ENCODE data around the gene TNIK. TPM values are rescaled to one million over a fixed set of nuclear protein-coding genes. Genes with fewer than 3 reads are reported as not detected.

The TNIK gene
- total and polyA plus RNA-seq, 10 of the 15 experiments (the other 5 are each of a cell fraction or from before 2014, with no cell fraction given) = 13.9 to 74.3 (median 48.2) TPM

DNA sequence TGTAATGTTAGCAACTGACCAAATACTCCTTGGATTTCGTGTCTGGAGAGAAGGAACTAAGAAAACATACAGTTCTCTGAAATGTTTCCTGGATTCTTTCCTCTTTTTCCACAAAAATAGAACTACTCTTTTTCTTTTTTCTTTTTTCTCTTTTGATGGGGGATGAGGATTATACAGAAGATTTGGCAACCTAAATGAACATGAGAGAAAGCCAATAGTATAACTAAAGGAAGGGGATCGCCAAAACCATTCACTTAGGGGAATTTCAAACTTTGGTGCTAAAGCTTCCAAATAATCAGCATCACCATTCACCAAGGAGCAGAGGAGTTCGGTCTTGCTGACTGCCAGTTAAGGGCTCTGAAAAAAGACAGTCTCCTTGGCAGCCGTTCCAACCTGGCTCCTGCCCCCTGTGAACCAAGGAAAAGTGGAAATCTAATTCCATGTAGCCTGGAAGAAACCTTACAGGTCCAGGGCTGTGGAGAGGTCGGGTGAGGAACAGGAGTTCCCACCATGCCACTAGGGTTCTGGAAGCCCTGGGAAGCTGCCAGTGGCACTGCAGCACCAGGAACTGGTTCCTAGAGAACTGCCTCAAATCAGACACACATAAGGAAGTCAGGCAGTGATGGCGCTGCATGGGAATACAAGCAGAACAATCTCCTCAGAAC is 176.9 kb downstream of the TNIK start:
- ChIA-PET CTCF (interaction anchor here (0.6 to 4.1 kb wide), 8 partner anchors 15 to 282 kb away, joined by 3 to 25 read pairs (median 4); no protein-coding TSS in a partner anchor), RAD21 (ENCODE audit: unreplicated experiment) (interaction anchor here (0.8 to 10.2 kb wide), 17 partner anchors 8 to 178 kb away, joined by 3 to 97 read pairs (median 5); no protein-coding TSS in a partner anchor), SMC1A (ENCODE audit: uncharacterized antibody, unreplicated experiment) (interaction anchor here (1.0 to 28.2 kb wide), 12 partner anchors 11 to 178 kb away, joined by 3 to 657 read pairs (median 10); partner anchors contain the start of gene TNIK), POLR2A (interaction anchor here (1.0 to 6.9 kb wide), 7 partner anchors 11 to 64 kb away, joined by 3 to 37 read pairs (median 17); no protein-coding TSS in a partner anchor)
- 13% methylated on average over 6 of the region's 6 CpGs for WGBS (ENCODE audit: insufficient coverage, insufficient replicate concordance, low lambda C conversion rate, missing lambda C conversion rate)
- no TSS peak for BruUV-seq (replicated peaks)
- peak overlapping the region; percentile 71 for H3K4me2 ChIP-seq (ENCODE audit: control insufficient read depth, insufficient read depth)
- no peaks in the 10 kb centered on the region for H3K27me3 ChIP-seq (replicated peaks in 1 of 2; ENCODE audit: control insufficient read depth in 2 of 2, insufficient read depth in 2 of 2, low read length in 1 of 2)
- peak overlapping the region; percentile 37; the same call in 1 of the 2 replicates for H2AFZ ChIP-seq (ENCODE audit: control insufficient read depth, low read depth, low read length)
- H3K4me3 ChIP-seq = peak overlapping the region; percentile 36; the same call in 1 of the 2 replicates
- peak overlapping the region; percentile 96 for H3K27ac ChIP-seq (ENCODE audit: control insufficient read depth, insufficient read depth)
- peak overlapping the region; percentile 77 for H3K9ac ChIP-seq (ENCODE audit: control insufficient read depth, insufficient read depth, low read length)
- in situ Hi-C loops (cut with MboI) (no loop called here), intact Hi-C loops (cut with micrococcal nuclease; ENCODE audit: unreplicated experiment) (loop anchor here (5.0 to 10.0 kb wide), 2 partner anchors 36 to 281 kb away; no protein-coding TSS in a partner anchor)
- no peak for FAIRE-seq
- H3K36me3 ChIP-seq (ENCODE audit: control insufficient read depth in 2 of 2, insufficient read depth in 2 of 2, low read length in 1 of 2) = no peaks in the 10 kb centered on the region
- peak; percentile 1 for ATAC-seq
- no peak for DNase-seq (ENCODE audit: low read depth, low spot score)
- no peaks in the 10 kb centered on the region for H4K20me1 ChIP-seq (ENCODE audit: control insufficient read depth, insufficient read depth)
- H3K9me3 ChIP-seq (replicated peaks; ENCODE audit: control insufficient read depth, insufficient read depth, low read length) = peaks cover 1% of the 10 kb centered on the region; the same call in 2 of the 3 replicates
- H3K79me2 ChIP-seq (ENCODE audit: control insufficient read depth, insufficient read depth, low read length) = peaks cover 86% of the 10 kb centered on the region
- peaks cover 64% of the 10 kb centered on the region for H3K4me1 ChIP-seq (ENCODE audit: control insufficient read depth, insufficient read depth, low read length)
- no peak for TF ChIP-seq POU2F2 (IDR thresholded peaks at IDR 0.05; ENCODE audit: borderline replicate concordance, low read depth, low read length)
- no peak for TF ChIP-seq HDAC6 (IDR thresholded peaks at IDR 0.05; ENCODE audit: unreplicated experiment)
- TF ChIP-seq USF1 (IDR thresholded peaks at IDR 0.05; ENCODE audit: borderline replicate concordance, extremely low read length, insufficient read depth, low read depth, low read length) = no peak
- no peak for TF ChIP-seq TCF3 (IDR thresholded peaks at IDR 0.05; ENCODE audit: borderline replicate concordance, insufficient read depth, low read depth, low read length)
- TF ChIP-seq SMC3 (IDR thresholded peaks at IDR 0.05; ENCODE audit: borderline replicate concordance, low read length) = no peak
- no peak for TF ChIP-seq EZH2 (IDR thresholded peaks at IDR 0.05; ENCODE audit: borderline replicate concordance, control insufficient read depth, low read depth, low read length)
- no peak for TF ChIP-seq POLR2A (IDR thresholded peaks at IDR 0.05; ENCODE audit: low read depth, low read length)
- TF ChIP-seq DPF2 (IDR thresholded peaks at IDR 0.05) = 0 out of 2 replicates have a peak, but pooled peaks have one; percentile 22
- TF ChIP-seq RB1 (IDR thresholded peaks at IDR 0.05; ENCODE audit: borderline replicate concordance) = no peak
- TF ChIP-seq, protein P1, sequence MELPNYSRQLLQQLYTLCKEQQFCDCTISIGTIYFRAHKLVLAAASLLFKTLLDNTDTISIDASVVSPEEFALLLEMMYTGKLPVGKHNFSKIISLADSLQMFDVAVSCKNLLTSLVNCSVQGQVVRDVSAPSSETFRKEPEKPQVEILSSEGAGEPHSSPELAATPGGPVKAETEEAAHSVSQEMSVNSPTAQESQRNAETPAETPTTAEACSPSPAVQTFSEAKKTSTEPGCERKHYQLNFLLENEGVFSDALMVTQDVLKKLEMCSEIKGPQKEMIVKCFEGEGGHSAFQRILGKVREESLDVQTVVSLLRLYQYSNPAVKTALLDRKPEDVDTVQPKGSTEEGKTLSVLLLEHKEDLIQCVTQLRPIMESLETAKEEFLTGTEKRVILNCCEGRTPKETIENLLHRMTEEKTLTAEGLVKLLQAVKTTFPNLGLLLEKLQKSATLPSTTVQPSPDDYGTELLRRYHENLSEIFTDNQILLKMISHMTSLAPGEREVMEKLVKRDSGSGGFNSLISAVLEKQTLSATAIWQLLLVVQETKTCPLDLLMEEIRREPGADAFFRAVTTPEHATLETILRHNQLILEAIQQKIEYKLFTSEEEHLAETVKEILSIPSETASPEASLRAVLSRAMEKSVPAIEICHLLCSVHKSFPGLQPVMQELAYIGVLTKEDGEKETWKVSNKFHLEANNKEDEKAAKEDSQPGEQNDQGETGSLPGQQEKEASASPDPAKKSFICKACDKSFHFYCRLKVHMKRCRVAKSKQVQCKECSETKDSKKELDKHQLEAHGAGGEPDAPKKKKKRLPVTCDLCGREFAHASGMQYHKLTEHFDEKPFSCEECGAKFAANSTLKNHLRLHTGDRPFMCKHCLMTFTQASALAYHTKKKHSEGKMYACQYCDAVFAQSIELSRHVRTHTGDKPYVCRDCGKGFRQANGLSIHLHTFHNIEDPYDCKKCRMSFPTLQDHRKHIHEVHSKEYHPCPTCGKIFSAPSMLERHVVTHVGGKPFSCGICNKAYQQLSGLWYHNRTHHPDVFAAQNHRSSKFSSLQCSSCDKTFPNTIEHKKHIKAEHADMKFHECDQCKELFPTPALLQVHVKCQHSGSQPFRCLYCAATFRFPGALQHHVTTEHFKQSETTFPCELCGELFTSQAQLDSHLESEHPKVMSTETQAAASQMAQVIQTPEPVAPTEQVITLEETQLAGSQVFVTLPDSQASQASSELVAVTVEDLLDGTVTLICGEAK (IDR thresholded peaks at IDR 0.05; ENCODE audit: borderline replicate concordance) = no peak
- no peak for TF ChIP-seq ZNF622 (IDR thresholded peaks at IDR 0.05)
- TF ChIP-seq, protein P2, sequence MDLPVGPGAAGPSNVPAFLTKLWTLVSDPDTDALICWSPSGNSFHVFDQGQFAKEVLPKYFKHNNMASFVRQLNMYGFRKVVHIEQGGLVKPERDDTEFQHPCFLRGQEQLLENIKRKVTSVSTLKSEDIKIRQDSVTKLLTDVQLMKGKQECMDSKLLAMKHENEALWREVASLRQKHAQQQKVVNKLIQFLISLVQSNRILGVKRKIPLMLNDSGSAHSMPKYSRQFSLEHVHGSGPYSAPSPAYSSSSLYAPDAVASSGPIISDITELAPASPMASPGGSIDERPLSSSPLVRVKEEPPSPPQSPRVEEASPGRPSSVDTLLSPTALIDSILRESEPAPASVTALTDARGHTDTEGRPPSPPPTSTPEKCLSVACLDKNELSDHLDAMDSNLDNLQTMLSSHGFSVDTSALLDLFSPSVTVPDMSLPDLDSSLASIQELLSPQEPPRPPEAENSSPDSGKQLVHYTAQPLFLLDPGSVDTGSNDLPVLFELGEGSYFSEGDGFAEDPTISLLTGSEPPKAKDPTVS (IDR thresholded peaks at IDR 0.05; ENCODE audit: low read depth, low read length) = no peak
- no peak for TF ChIP-seq CBX3 (IDR thresholded peaks at IDR 0.05; ENCODE audit: borderline replicate concordance, low read depth)
- no peak for TF ChIP-seq ETV6 (conservative IDR thresholded peaks at IDR 0.05 in 1 of 2, IDR thresholded peaks at IDR 0.05 in 1 of 2; ENCODE audit: borderline replicate concordance in 1 of 2, low read depth in 1 of 2)
- TF ChIP-seq, protein P3, sequence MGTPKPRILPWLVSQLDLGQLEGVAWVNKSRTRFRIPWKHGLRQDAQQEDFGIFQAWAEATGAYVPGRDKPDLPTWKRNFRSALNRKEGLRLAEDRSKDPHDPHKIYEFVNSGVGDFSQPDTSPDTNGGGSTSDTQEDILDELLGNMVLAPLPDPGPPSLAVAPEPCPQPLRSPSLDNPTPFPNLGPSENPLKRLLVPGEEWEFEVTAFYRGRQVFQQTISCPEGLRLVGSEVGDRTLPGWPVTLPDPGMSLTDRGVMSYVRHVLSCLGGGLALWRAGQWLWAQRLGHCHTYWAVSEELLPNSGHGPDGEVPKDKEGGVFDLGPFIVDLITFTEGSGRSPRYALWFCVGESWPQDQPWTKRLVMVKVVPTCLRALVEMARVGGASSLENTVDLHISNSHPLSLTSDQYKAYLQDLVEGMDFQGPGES (IDR thresholded peaks at IDR 0.05) = no peak

All from GM12878 (cell line).